Gastroesophageal sphincter (tissue), 4 donors: ENCODE measurements around the gene MR1. TPM values are rescaled to one million over a fixed set of nuclear protein-coding genes. Genes with fewer than 3 reads are reported as not detected.

Source experiments
- ATAC-seq: fragments of 150-250 bp; one replicate; pipeline ENCODE4 v1.9.1; 2016; ENCODE audit warnings: mild to moderate bottlenecking, moderate library complexity
- H3K27ac ChIP-seq, 4 donors: fragments of 200-600 bp; sonication (generic) in 3 of 4; 1 replicate in 3 of 4; 2 replicates in 1 of 4; pipeline ENCODE4 v1.5.1; 2016 to 2019
- H3K27me3 ChIP-seq: fragments of 200-600 bp; sonication (generic); one replicate; pipeline ENCODE4 v1.5.1; 2019
- H3K36me3 ChIP-seq, 2 donors: fragments of 200-600 bp; sonication (generic); one replicate each; pipeline ENCODE4 v1.5.1; 2019; ENCODE audit warnings: control low read depth in 1 of 2
- H3K4me1 ChIP-seq, 3 donors: fragments of 200-600 bp; sonication (generic); 1 replicate in 2 of 3; 2 replicates in 1 of 3; pipeline ENCODE4 v1.5.1; 2016 to 2019; ENCODE audit warnings: control low read depth in 2 of 3
- H3K4me3 ChIP-seq, 2 donors: fragments of 200-600 bp; sonication (generic); one replicate each; pipeline ENCODE4 v1.5.1; 2019; ENCODE audit warnings: mild to moderate bottlenecking in 1 of 2, moderate library complexity in 1 of 2
- H3K9me3 ChIP-seq, 3 donors: fragments of 200-600 bp; sonication (generic); one replicate each; pipeline ENCODE4 v1.5.1; 2017 to 2019; ENCODE audit warnings: control low read depth in 2 of 3
- EP300 ChIP-seq: sonication (generic); formaldehyde crosslinking; IDR thresholded peaks from one replicate; pipeline ENCODE4 v1.6.1; 2017; ENCODE audit warnings: antibody characterized with exemption, mild to moderate bottlenecking
- POLR2A ChIP-seq, 2 donors: fragments of 450-650 bp; IDR thresholded peaks; one replicate each; pipeline ENCODE4 v1.6.1; 2017; ENCODE audit warnings: antibody characterized with exemption in 2 of 2, mild to moderate bottlenecking in 2 of 2, moderate library complexity in 1 of 2
- POLR2AphosphoS5 ChIP-seq: sonication (generic); formaldehyde crosslinking; IDR thresholded peaks from one replicate; pipeline ENCODE4 v1.6.1; 2017; ENCODE audit warnings: antibody characterized with exemption
- WGBS, 2 donors: methylation state at CpG; one replicate each; pipeline ENCODE4 v1.1.5; 2018; ENCODE audit warnings: low coverage in 1 of 2; 5-methylcytosine and 5-hydroxymethylcytosine counted together
- total RNA-seq, 4 donors: library from RNA; depleted of rRNA; stranded (reverse); fragments of >200 nt; gene quantifications; one replicate each; pipeline ENCODE4 v1.1.0, GENCODE V29; 2016
- TF ChIP-seq, protein P1 (sequence below), 4 experiments: fragments of 200-600 bp in 2 of 4; fragments of 450-650 bp in 2 of 4; sonication (generic) in 1 of 4; IDR thresholded peaks; one replicate each; pipeline ENCODE4 v1.5.1; 2017 to 2019; ENCODE audit warnings: antibody characterized with exemption in 4 of 4, mild to moderate bottlenecking in 2 of 4, moderate library complexity in 2 of 4

The MR1 gene
- total RNA-seq, 4 donors from 2014 or later: 15.3 to 19.8 (median 18.2) TPM

DNA sequence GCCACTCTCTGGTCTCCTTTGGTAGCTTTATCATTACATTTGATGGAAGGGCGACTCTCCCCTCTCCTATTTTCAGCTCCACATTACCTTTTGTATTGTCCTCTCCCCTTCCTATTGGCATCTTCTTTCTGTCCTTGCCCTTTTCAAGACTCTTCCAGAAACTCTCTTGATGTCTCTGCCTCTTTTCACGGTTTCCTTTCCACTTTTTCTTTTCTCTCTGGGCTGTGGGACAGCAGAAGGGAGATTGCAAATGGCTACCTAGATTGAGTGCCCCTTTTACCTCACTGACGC, 72.2 kb downstream of the MR1 start:
- Histone ChIP-seq H3K4me3 (peak overlapping the region in 1 of 2 donors; percentile 74), H3K9me3 (no peaks in the 10 kb centered on the region), H3K4me1 (peaks cover 0 to 39% (median 10%) of the 10 kb centered on the region in 3 donors), H3K27me3 (no peaks in the 10 kb centered on the region), H3K36me3 (no peaks in the 10 kb centered on the region), H3K27ac (peak overlapping the region; percentile 0 to 88 (median 82))
- ATAC-seq: no peak
- 20 to 45% methylated on average over 1 to 3 of the region's 3 CpGs for WGBS, 2 donors
- TF ChIP-seq EP300 (no peak), POLR2A (IDR thresholded peaks at IDR 0.05) (no peak)
- TF ChIP-seq, protein P1, sequence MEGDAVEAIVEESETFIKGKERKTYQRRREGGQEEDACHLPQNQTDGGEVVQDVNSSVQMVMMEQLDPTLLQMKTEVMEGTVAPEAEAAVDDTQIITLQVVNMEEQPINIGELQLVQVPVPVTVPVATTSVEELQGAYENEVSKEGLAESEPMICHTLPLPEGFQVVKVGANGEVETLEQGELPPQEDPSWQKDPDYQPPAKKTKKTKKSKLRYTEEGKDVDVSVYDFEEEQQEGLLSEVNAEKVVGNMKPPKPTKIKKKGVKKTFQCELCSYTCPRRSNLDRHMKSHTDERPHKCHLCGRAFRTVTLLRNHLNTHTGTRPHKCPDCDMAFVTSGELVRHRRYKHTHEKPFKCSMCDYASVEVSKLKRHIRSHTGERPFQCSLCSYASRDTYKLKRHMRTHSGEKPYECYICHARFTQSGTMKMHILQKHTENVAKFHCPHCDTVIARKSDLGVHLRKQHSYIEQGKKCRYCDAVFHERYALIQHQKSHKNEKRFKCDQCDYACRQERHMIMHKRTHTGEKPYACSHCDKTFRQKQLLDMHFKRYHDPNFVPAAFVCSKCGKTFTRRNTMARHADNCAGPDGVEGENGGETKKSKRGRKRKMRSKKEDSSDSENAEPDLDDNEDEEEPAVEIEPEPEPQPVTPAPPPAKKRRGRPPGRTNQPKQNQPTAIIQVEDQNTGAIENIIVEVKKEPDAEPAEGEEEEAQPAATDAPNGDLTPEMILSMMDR (IDR thresholded peaks at IDR 0.05): no peak

DNA sequence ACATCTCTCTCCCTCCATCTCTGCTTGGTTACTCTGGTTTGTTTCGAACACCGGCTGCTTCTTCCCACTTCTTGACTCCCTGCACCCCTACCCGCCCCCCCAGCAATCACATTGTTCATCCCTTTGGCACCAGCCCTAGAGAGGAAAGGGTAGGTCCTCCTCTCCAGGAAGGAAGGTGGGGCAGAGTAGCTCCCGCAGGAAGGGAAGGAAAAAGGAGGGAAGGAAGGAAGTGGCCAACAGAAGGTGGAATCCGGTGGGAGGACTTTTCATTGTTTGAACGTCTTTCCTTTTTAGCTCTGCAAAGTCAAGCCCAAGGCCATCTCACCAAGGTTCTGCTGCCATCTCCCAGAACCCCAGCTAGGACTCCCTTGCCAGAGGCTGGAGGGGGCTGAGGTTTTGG, 72.7 kb downstream of the MR1 start:
- Histone ChIP-seq H3K27ac (peak overlapping the region in 3 of 4 donors; percentile 77 to 88 (median 88)), H3K4me1 (peaks cover 0 to 38% (median 10%) of the 10 kb centered on the region in 3 donors), H3K36me3 (no peaks in the 10 kb centered on the region), H3K27me3 (no peaks in the 10 kb centered on the region), H3K4me3 (no peak overlapping the region), H3K9me3 (no peaks in the 10 kb centered on the region)
- TF ChIP-seq EP300: no peak
- TF ChIP-seq POLR2A (IDR thresholded peaks at IDR 0.05): no peak
- no peak for TF ChIP-seq POLR2AphosphoS5
- TF ChIP-seq, protein P1 (IDR thresholded peaks at IDR 0.05): no peak
- ATAC-seq: no peak
- WGBS, 2 donors: 47 to 69% methylated on average over 4 to 5 of the region's 6 CpGs

DNA sequence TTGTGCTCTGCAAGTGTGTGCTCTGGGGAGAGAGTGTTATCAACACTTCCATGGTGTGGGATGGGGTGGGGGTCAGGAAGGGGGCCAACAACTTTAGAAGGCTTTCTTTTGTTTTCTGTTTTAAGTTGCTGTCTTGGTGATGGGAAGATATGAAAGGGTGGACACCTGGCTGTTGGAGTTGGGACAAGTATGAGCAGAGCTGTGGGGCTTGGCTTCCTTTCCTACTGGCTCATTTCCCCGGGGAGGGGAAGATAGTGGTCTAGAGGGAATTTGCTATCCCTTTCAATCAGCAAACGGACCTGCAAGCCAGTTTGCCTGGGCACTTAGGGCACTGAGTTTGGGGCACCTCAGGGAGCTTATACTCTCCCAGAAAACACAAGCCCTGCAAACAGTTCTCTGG, 73.9 kb downstream of the MR1 start:
- peaks cover 0 to 43% (median 10%) of the 10 kb centered on the region in 3 donors for H3K4me1 ChIP-seq
- H3K27ac ChIP-seq: no peak overlapping the region

DNA sequence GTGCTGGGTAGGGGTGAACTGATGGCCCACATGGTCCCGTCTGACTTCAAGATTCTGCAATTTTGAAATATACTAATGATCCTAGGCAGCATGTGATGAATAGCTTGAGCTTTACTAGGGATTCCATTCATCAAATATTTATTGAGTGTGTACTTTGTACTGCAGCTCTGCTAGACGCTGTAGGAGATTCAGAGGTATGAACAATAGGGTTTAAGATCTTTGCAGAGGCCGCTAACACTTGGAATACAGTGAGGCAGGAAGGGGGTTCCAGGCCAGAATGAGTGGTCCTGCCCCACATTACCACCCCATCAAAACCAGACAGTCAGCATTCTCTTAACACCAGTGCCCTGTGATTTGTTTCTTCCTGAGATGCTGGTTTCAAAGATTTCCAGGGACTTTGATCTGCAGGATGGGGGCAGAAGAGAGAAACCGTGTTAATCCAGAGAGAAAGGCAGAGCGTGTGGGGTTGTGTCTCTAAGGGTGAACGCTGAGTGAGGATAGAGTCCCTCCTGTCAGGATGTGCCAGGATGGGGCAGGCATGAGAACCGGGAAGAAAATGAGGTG, 74.6 kb downstream of the MR1 start:
- H3K27ac ChIP-seq: no peak overlapping the region
- 90 to 100% methylated on average over 2 to 3 of the region's 7 CpGs for WGBS, 2 donors
- no peak overlapping the region for H3K4me3 ChIP-seq
- no peaks in the 10 kb centered on the region for H3K9me3 ChIP-seq
- peaks cover 0 to 43% (median 10%) of the 10 kb centered on the region in 3 donors for H3K4me1 ChIP-seq
- ATAC-seq: no peak
- TF ChIP-seq POLR2AphosphoS5: no peak
- TF ChIP-seq, protein P1 (IDR thresholded peaks at IDR 0.05): no peak
- no peak for TF ChIP-seq EP300
- no peak for TF ChIP-seq POLR2A (IDR thresholded peaks at IDR 0.05)
- no peaks in the 10 kb centered on the region for H3K36me3 ChIP-seq
- no peaks in the 10 kb centered on the region for H3K27me3 ChIP-seq

More for the DNA sequence above, 73.9 kb downstream of the MR1 start:
- WGBS, 2 donors: 33% methylated on average over 1 of the region's 2 CpGs; no CpG with 5 or more reads in 1 of the 2 donors
- Histone ChIP-seq H3K4me3 (no peak overlapping the region), H3K9me3 (no peaks in the 10 kb centered on the region), H3K36me3 (no peaks in the 10 kb centered on the region), H3K27me3 (no peaks in the 10 kb centered on the region)
- no peak for TF ChIP-seq POLR2AphosphoS5
- TF ChIP-seq, protein P1 (IDR thresholded peaks at IDR 0.05): no peak
- TF ChIP-seq EP300: no peak
- TF ChIP-seq POLR2A (IDR thresholded peaks at IDR 0.05): no peak
- ATAC-seq: no peak

DNA sequence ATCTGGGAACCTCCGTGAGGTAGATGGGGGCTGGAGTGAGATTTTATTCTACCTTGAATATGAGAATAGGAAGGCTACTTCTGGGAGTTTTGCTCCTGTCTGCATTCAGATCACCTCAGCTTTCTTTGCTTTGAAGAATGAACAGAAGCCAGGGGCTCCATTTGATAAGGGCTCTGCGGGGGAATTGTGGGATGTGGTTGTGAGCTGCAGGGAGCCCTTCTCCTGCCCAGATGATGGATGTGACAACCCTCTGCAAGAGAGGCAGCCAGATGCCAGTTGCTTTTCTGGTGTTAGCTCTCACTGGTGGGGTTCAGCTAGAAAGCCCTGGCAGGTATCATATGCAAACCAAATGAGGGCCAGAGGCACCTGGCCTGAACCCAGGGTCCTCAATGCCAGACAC, 76.2 kb downstream of the MR1 start:
- no peak for TF ChIP-seq POLR2AphosphoS5
- no peak for TF ChIP-seq POLR2A (IDR thresholded peaks at IDR 0.05)
- TF ChIP-seq, protein P1 (IDR thresholded peaks at IDR 0.05): no peak
- no peak for TF ChIP-seq EP300
- Histone ChIP-seq H3K4me3 (no peak overlapping the region), H3K36me3 (no peaks in the 10 kb centered on the region), H3K27me3 (no peaks in the 10 kb centered on the region), H3K4me1 (peaks cover 0 to 31% (median 4%) of the 10 kb centered on the region in 3 donors), H3K27ac (no peak overlapping the region), H3K9me3 (no peaks in the 10 kb centered on the region)
- WGBS, 2 donors: 60% methylated on average over 1 of the region's 2 CpGs; no CpG with 5 or more reads in 1 of the 2 donors
- ATAC-seq: no peak
